ENCODE measurements around the gene ZNF787.

The ZNF787 gene

GRCh38 chr19:56084835-56085536 lies 36.1 kb downstream of the ZNF787 start:
- CTCF ChIA-PET, result interaction anchor here (1.0 kb wide), 1 partner anchor 8 kb away, joined by 3 read pairs; no protein-coding TSS in a partner anchor
- TF ChIP-seq SP1 (IDR thresholded peaks at IDR 0.05) (no peak), LEF1 (IDR thresholded peaks at IDR 0.05; ENCODE audit: borderline replicate concordance) (no peak), NFRKB (IDR thresholded peaks at IDR 0.05) (no peak), ZNF384 (IDR thresholded peaks at IDR 0.05) (no peak)

DNA sequence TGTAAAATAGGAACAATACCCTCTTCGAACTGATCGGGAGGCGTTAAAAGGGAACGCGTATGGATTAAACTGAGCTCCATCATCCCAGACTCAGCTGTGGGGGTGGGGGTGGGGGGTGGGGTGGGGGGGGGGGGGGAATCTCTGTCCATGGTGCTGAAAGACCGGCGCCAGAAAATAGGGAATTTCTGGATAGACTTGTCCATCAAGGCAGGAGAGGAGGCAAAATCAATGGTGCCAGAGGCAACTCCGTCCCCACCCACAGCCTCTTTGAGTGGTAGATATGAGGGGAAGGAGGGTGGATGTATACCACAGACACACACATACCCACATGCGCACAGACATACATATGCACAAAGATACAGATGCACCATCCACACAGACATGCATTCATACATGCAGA lies 37.4 kb downstream of the ZNF787 start:
- CTCF ChIA-PET, result interaction anchor here (0.5 kb wide), 1 partner anchor 170 kb away, joined by 10 read pairs; no protein-coding TSS in a partner anchor
- DNase-seq (ENCODE audit: extremely low spot score), result no peak
- POLR2A ChIA-PET, result no interaction called here

More at GRCh38 chr19:56084835-56085536, 36.1 kb downstream of the ZNF787 start:
- no peak for DNase-seq (ENCODE audit: extremely low spot score)
- POLR2A ChIA-PET, result no interaction called here

GRCh38 chr19:56080669-56081401 lies 40.3 kb downstream of the ZNF787 start:
- DNase-seq (ENCODE audit: extremely low spot score), result peak; percentile 73
- TF ChIP-seq ARNT (IDR thresholded peaks at IDR 0.05) (0 out of 2 replicates have a peak, but pooled peaks have one; percentile 26), FOXM1 (IDR thresholded peaks at IDR 0.05; ENCODE audit: borderline replicate concordance) (no peak), PKNOX1 (IDR thresholded peaks at IDR 0.05) (no peak), FOXK2 (IDR thresholded peaks at IDR 0.05) (no peak), SUZ12 (IDR thresholded peaks at IDR 0.05) (no peak), HDGF (IDR thresholded peaks at IDR 0.05; ENCODE audit: borderline replicate concordance) (no peak), LEF1 (IDR thresholded peaks at IDR 0.05; ENCODE audit: borderline replicate concordance) (no peak), L3MBTL2 (conservative IDR thresholded peaks at IDR 0.05) (peak; percentile 40; the same call in 1 of the 2 replicates), BHLHE40 (IDR thresholded peaks at IDR 0.05; ENCODE audit: borderline replicate concordance) (no peak), ELF4 (IDR thresholded peaks at IDR 0.05) (no peak), FOXA1 (IDR thresholded peaks at IDR 0.05) (no peak), TARDBP (IDR thresholded peaks at IDR 0.05) (no peak)
- POLR2A ChIA-PET, result no interaction called here
- CTCF ChIA-PET, result interaction anchor here (0.7 to 1.8 kb wide), 5 partner anchors 12 to 1994 kb away, joined by 4 to 5 read pairs (median 4); no protein-coding TSS in a partner anchor

More for the DNA sequence above, 37.4 kb downstream of the ZNF787 start:
- no peak for TF ChIP-seq SP1 (IDR thresholded peaks at IDR 0.05)
- TF ChIP-seq ZNF384 (IDR thresholded peaks at IDR 0.05), result no peak

DNA sequence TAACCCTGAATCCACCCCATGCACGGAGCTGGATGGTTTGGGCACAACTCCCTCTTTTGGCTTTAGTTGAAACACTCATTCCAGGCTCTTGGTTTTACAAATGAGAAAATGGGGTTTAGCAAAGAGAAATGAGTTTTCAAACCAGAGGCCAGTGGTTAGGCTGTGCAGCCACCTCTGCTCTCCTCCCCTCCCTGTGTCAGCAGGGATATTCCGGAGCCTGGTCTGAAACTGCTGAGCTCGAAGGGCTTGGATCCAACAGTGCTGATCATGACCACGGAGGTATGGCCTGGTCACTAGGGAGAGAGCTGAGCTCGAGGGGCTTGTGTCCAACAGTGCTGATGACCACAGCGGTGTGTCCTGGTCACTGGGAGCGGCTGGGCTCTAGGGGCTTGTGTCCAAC lies 41.5 kb downstream of the ZNF787 start:
- CTCF ChIA-PET, result interaction anchor here (0.5 to 0.6 kb wide), 2 partner anchors 253 to 270 kb away, joined by 4 to 5 read pairs; no protein-coding TSS in a partner anchor
- no peak for DNase-seq (ENCODE audit: extremely low spot score)
- TF ChIP-seq ZNF384 (IDR thresholded peaks at IDR 0.05), result no peak
- POLR2A ChIA-PET, result no interaction called here

DNA sequence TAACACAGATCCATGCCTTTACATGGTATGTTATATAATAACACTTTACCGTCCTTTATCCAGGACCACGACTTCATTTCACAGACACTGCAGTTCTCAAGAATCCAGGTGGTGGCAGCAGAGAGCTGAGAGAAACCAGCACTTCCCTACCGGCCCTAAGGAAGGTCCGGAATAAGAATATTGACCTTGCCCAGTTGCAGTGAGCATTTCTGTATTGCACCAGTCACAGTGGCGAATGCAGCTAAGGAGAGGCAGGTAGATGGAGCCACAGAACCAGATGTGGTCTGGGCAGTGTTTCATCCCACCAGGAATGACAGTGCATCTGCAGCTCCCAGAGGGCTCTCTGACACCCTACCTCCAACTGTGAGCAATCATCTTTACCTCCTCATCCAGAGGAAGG lies 44.6 kb downstream of the ZNF787 start:
- no peak for TF ChIP-seq TARDBP (IDR thresholded peaks at IDR 0.05)
- no peak for TF ChIP-seq CTBP1 (IDR thresholded peaks at IDR 0.05; ENCODE audit: borderline replicate concordance)
- no peak for TF ChIP-seq ELF4 (IDR thresholded peaks at IDR 0.05)
- TF ChIP-seq FOXA1 (IDR thresholded peaks at IDR 0.05), result no peak
- TF ChIP-seq HDGF (IDR thresholded peaks at IDR 0.05; ENCODE audit: borderline replicate concordance), result no peak
- TF ChIP-seq SUZ12 (IDR thresholded peaks at IDR 0.05), result no peak
- no peak for TF ChIP-seq BHLHE40 (IDR thresholded peaks at IDR 0.05; ENCODE audit: borderline replicate concordance)
- CTCF ChIA-PET, result interaction anchor here (0.7 to 1.1 kb wide), 3 partner anchors 9 to 100 kb away, joined by 3 to 5 read pairs (median 4); partner anchors contain the start of gene GALP
- POLR2A ChIA-PET, result no interaction called here
- peak; percentile 56 for DNase-seq (ENCODE audit: extremely low spot score)

DNA sequence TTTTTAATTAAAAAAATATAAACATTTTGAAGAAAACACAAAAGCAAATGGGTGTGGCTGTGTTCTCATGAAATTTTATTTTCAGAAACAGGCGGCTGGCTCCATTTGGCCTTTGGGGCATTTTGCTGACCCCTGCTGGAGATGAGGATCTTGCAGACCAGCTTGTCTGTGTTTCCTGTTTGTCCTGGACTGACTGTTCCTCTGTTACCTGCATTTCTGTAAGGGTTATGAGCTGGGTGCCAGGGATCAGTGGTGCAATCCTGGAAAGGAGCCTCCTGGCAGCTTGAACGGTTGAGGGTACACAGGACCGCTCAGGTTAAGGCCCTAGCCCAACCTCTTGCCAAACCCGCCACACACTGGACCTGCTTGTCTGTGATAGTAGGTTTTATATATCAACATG lies 49.9 kb downstream of the ZNF787 start:
- POLR2A ChIA-PET, result no interaction called here
- peak; percentile 26 for DNase-seq (ENCODE audit: extremely low spot score)
- TF ChIP-seq HDGF (IDR thresholded peaks at IDR 0.05; ENCODE audit: borderline replicate concordance) (no peak), BHLHE40 (IDR thresholded peaks at IDR 0.05; ENCODE audit: borderline replicate concordance) (no peak), CTBP1 (IDR thresholded peaks at IDR 0.05; ENCODE audit: borderline replicate concordance) (no peak), ELF4 (IDR thresholded peaks at IDR 0.05) (no peak), SP1 (IDR thresholded peaks at IDR 0.05) (no peak), PKNOX1 (IDR thresholded peaks at IDR 0.05) (no peak), FOXM1 (IDR thresholded peaks at IDR 0.05; ENCODE audit: borderline replicate concordance) (no peak), ZNF384 (IDR thresholded peaks at IDR 0.05) (no peak), FOXA1 (IDR thresholded peaks at IDR 0.05) (no peak), ARNT (IDR thresholded peaks at IDR 0.05) (no peak), L3MBTL2 (conservative IDR thresholded peaks at IDR 0.05) (no peak)
- CTCF ChIA-PET, result no interaction called here

DNA sequence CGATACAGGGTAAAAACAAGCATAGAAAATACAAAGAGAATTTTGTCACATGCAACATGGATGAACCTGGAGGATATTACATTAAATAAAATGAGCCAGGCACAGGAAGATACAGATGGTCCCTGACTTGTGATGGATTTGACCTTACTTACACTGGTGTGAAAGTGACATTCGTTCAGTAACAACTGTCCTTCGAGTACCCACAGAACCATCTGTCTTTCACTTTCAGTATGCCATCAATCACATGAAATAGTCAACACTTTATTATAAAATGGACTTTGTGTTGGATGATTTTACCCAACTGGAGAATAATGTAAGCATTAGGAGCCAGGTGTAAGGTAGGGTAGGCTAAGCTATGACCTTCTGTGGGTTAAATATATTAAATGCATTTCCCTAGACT lies 51.5 kb downstream of the ZNF787 start:
- TF ChIP-seq TARDBP (IDR thresholded peaks at IDR 0.05) (no peak), ELF4 (IDR thresholded peaks at IDR 0.05) (no peak), SP1 (IDR thresholded peaks at IDR 0.05) (no peak)
- no peak for DNase-seq (ENCODE audit: extremely low spot score)
- CTCF ChIA-PET, result no interaction called here
- POLR2A ChIA-PET, result no interaction called here
